ENCODE measurements around the gene ADAM11. TPM values are rescaled to one million over a fixed set of nuclear protein-coding genes. Genes with fewer than 3 reads are reported as not detected.

ADAM11 gene
- total and polyA plus RNA-seq, 2 of the 8 experiments (the other 6 are each of a cell fraction or from before 2014, with no cell fraction given), result 2.3 to 2.9 TPM

- no peak overlapping the region for H2AFZ ChIP-seq (ENCODE audit: low read length)
- CTCF ChIA-PET (ENCODE audit: partially characterized antibody), result interaction anchor here (0.7 to 26.7 kb wide), 15 partner anchors 9 to 358 kb away, joined by 3 to 577 read pairs (median 7); partner anchors contain the start of genes ACBD4 and HIGD1B
- H3K27me3 ChIP-seq (replicated peaks in 1 of 4; ENCODE audit: control insufficient read depth in 3 of 4, extremely low read depth in 1 of 4, insufficient read depth in 3 of 4, low read length in 3 of 4), result peaks cover 3 to 18% (median 12%) of the 10 kb centered on the region in 4 experiments; a peak in 6 of 7 replicates
- H3K23me2 ChIP-seq (ENCODE audit: low read depth, low read length), result peaks cover 6% of the 10 kb centered on the region; the same call in 1 of the 2 replicates
- POLR2A ChIA-PET (ENCODE audit: partially characterized antibody), result interaction anchor here (0.6 to 3.3 kb wide), 14 partner anchors 12 to 90 kb away, joined by 3 to 14 read pairs (median 5); partner anchors contain the start of genes GJC1 and HIGD1B
- H3K79me2 ChIP-seq (ENCODE audit: control insufficient read depth in 1 of 2, insufficient read depth in 2 of 2, low read length in 2 of 2), result no peaks in the 10 kb centered on the region
- H2AK5ac ChIP-seq (ENCODE audit: low read depth, low read length), result peak overlapping the region; percentile 32; the same call in 1 of the 2 replicates
- H3K4me2 ChIP-seq (ENCODE audit: insufficient read depth in 1 of 2, low read depth in 2 of 2, low read length in 2 of 2), result peak overlapping the region in 1 of 2 experiments; percentile 16; a peak in 1 of 4 replicates
- peaks cover 0 to 21% (median 11%) of the 10 kb centered on the region in 4 experiments; a peak in 6 of 7 replicates for H3K4me1 ChIP-seq (replicated peaks in 1 of 4; ENCODE audit: control insufficient read depth in 3 of 4, insufficient read depth in 4 of 4, low read length in 3 of 4)
- no peak overlapping the region for H2BK20ac ChIP-seq (ENCODE audit: low read length)
- no peak overlapping the region for H4K5ac ChIP-seq (ENCODE audit: insufficient read length, low read depth, low read length)
- no peak overlapping the region for H3K14ac ChIP-seq (ENCODE audit: insufficient read length)
- 92% methylated on average over 19 of the region's 19 CpGs; no CpG with 5 or more reads in 1 of the 2 experiments for WGBS, 2 experiments (ENCODE audit: extremely low coverage in 1 of 2, insufficient coverage in 1 of 2, insufficient read length in 1 of 2, insufficient replicate concordance in 2 of 2, low coverage in 1 of 2, low lambda C conversion rate in 2 of 2, missing lambda C conversion rate in 1 of 2)
- DNase-seq (ENCODE audit: low read depth in 1 of 2, low spot score in 2 of 2) (no peak), FAIRE-seq (no peak)
- no peak overlapping the region for H2BK5ac ChIP-seq (ENCODE audit: low read depth, low read length)
- H4K91ac ChIP-seq (replicated peaks; ENCODE audit: insufficient read length, low read length), result no peak overlapping the region
- peak overlapping the region in 1 of 4 experiments; percentile 76; a peak in 2 of 8 replicates for H3K4me3 ChIP-seq (ENCODE audit: extremely low read depth in 1 of 4, insufficient read depth in 2 of 4, low read depth in 3 of 4, low read length in 4 of 4)
- no peak overlapping the region for H3K4ac ChIP-seq (replicated peaks; ENCODE audit: insufficient read length, low read depth, low read length)
- H4K8ac ChIP-seq (ENCODE audit: extremely low read depth, insufficient read depth, low read length), result no peak overlapping the region
- H3K23ac ChIP-seq (ENCODE audit: insufficient read length), result no peak overlapping the region
- H3K9me3 ChIP-seq (ENCODE audit: insufficient read depth in 2 of 2, low read depth in 1 of 2, low read length in 1 of 2), result no peaks in the 10 kb centered on the region
- H2BK120ac ChIP-seq (replicated peaks; ENCODE audit: low read depth, low read length), result no peak overlapping the region
- H2BK12ac ChIP-seq (ENCODE audit: low read depth, low read length), result no peak overlapping the region
- no peak overlapping the region for H3K56ac ChIP-seq (replicated peaks; ENCODE audit: insufficient read length, low read depth, low read length)
- no peak overlapping the region for H3K9ac ChIP-seq (replicated peaks in 1 of 4; ENCODE audit: extremely low read depth in 1 of 4, low read depth in 3 of 4, low read length in 3 of 4)
- no peaks in the 10 kb centered on the region for H3K36me3 ChIP-seq (ENCODE audit: control insufficient read depth in 2 of 4, insufficient read depth in 4 of 4, low read length in 3 of 4)
- peaks cover 0 to 2% of the 10 kb centered on the region in 2 experiments for H4K20me1 ChIP-seq (replicated peaks in 1 of 2; ENCODE audit: control insufficient read depth in 1 of 2, insufficient read depth in 2 of 2, low read length in 2 of 2)
- no peak overlapping the region for H3K27ac ChIP-seq (ENCODE audit: low read depth, low read length)
- no peak overlapping the region for H3K18ac ChIP-seq (ENCODE audit: extremely low read depth, low read length)
- H2BK15ac ChIP-seq (ENCODE audit: low read length), result no peak overlapping the region
- no peaks in the 10 kb centered on the region for H3K79me1 ChIP-seq (ENCODE audit: low read depth, low read length)
- TF ChIP-seq TAF1 (IDR thresholded peaks at IDR 0.05; ENCODE audit: low read depth, low read length) (no peak), CREB1 (IDR thresholded peaks at IDR 0.05) (no peak), KDM5A (IDR thresholded peaks at IDR 0.05; ENCODE audit: low read length) (no peak), SRF (IDR thresholded peaks at IDR 0.05; ENCODE audit: low read depth, low read length) (no peak), CHD1 (IDR thresholded peaks at IDR 0.05; ENCODE audit: low read depth, low read length) (no peak), YY1 (IDR thresholded peaks at IDR 0.05; ENCODE audit: low read depth, low read length) (no peak), CTBP2 (IDR thresholded peaks at IDR 0.05; ENCODE audit: borderline replicate concordance, insufficient read depth, insufficient read length, low read length) (no peak), USF2 (IDR thresholded peaks at IDR 0.05; ENCODE audit: low read length) (no peak), CEBPB (IDR thresholded peaks at IDR 0.05; ENCODE audit: low read depth, low read length) (no peak), NANOG (IDR thresholded peaks at IDR 0.05; ENCODE audit: insufficient read depth, low read depth, low read length, poor library complexity, severe bottlenecking) (no peak), RXRA (IDR thresholded peaks at IDR 0.05; ENCODE audit: insufficient read depth, low read depth, low read length) (no peak), SP2 (IDR thresholded peaks at IDR 0.05; ENCODE audit: low read length) (no peak)
Observed at GRCh38 chr17:44776628-44777393, 18.0 kb downstream of the ADAM11 start.

All from H1 (cell line).